Ishikawa (cell line): Measurements from ENCODE around the gene SCFD2.

Experiments used
- CEBPB ChIP-seq: IDR thresholded peaks from 2 replicates; pipeline ENCODE4 v1.6.1; 2012
- CREB1 ChIP-seq: IDR thresholded peaks from 2 replicates; pipeline ENCODE4 v1.6.1; 2012; ENCODE audit warnings: low read depth
- EGR1 ChIP-seq: IDR thresholded peaks from 2 replicates; pipeline ENCODE4 v1.6.1; 2012
- EP300 ChIP-seq: IDR thresholded peaks from 2 replicates; pipeline ENCODE4 v1.6.1; 2012; ENCODE audit warnings: borderline replicate concordance
- FOXM1 ChIP-seq: IDR thresholded peaks from 2 replicates; pipeline ENCODE4 v1.6.1; 2012; ENCODE audit warnings: low read depth, borderline replicate concordance
- NFIC ChIP-seq: IDR thresholded peaks from 2 replicates; pipeline ENCODE4 v1.6.1; 2012
- RAD21 ChIP-seq: IDR thresholded peaks from 2 replicates; pipeline ENCODE4 v1.6.1; 2012; ENCODE audit warnings: low read depth
- REST ChIP-seq: IDR thresholded peaks from 2 replicates; pipeline ENCODE4 v1.6.1; 2012; ENCODE audit warnings: low read depth, mild to moderate bottlenecking
- TAF1 ChIP-seq: IDR thresholded peaks from 2 replicates; pipeline ENCODE4 v1.6.1; 2012; ENCODE audit warnings: low read depth, mild to moderate bottlenecking
- TCF12 ChIP-seq: IDR thresholded peaks from 2 replicates; pipeline ENCODE4 v1.6.1; 2012; ENCODE audit warnings: low read depth
- TEAD4 ChIP-seq: IDR thresholded peaks from 2 replicates; pipeline ENCODE4 v1.6.1; 2012
- YY1 ChIP-seq: IDR thresholded peaks from 2 replicates; pipeline ENCODE4 v1.6.1; 2012; ENCODE audit warnings: low read depth
- ZBTB7A ChIP-seq: IDR thresholded peaks from 2 replicates; pipeline ENCODE4 v1.6.1; 2012; ENCODE audit warnings: low read depth
- TF ChIP-seq, protein P1 (sequence below): IDR thresholded peaks from 2 replicates; pipeline ENCODE4 v1.6.1; 2012
- TF ChIP-seq, protein P2 (sequence below): IDR thresholded peaks from 2 replicates; pipeline ENCODE4 v1.6.1; 2012

The SCFD2 gene

GRCh38 chr4:53354012-53354722, 11.7 kb downstream of the SCFD2 start:
- no peak for TF ChIP-seq CREB1
- TF ChIP-seq TAF1 = no peak
- no peak for TF ChIP-seq EGR1
- no peak for TF ChIP-seq EP300
- TF ChIP-seq, protein P1, sequence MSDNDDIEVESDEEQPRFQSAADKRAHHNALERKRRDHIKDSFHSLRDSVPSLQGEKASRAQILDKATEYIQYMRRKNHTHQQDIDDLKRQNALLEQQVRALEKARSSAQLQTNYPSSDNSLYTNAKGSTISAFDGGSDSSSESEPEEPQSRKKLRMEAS = no peak
- TF ChIP-seq TEAD4 = no peak
- TF ChIP-seq, protein P2, sequence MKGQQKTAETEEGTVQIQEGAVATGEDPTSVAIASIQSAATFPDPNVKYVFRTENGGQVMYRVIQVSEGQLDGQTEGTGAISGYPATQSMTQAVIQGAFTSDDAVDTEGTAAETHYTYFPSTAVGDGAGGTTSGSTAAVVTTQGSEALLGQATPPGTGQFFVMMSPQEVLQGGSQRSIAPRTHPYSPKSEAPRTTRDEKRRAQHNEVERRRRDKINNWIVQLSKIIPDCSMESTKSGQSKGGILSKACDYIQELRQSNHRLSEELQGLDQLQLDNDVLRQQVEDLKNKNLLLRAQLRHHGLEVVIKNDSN = no peak
- TF ChIP-seq FOXM1 = no peak
- TF ChIP-seq ZBTB7A = no peak
- no peak for TF ChIP-seq CEBPB
- no peak for TF ChIP-seq REST
- no peak for TF ChIP-seq RAD21
- TF ChIP-seq NFIC = no peak

GRCh38 chr4:53349091-53349491, 16.8 kb downstream of the SCFD2 start:
- TF ChIP-seq, protein P2 = no peak
- TF ChIP-seq ZBTB7A (no peak), TAF1 (no peak), FOXM1 (no peak), TEAD4 (no peak), EP300 (no peak), TCF12 (no peak), EGR1 (no peak), REST (no peak)
- TF ChIP-seq, protein P1 = no peak

DNA sequence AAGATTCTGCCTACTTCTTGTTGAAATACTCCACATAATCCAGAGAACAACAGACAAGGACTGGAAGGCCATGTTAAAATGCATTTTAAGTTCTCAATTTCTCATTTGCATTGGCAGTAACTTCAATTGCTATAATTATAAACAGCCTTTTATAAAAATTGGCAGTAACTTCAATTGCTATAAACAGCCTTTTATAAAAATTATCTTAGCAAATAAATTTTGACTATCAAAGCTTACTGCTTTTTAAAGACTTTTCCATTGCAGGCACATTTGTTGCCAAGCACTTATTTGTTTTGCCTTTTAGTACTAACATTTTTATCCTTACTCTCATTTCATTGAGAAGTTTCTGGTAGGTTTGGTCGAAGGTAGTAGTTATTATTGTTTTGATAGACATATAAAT, 17.8 kb downstream of the SCFD2 start:
- TF ChIP-seq REST (no peak), TEAD4 (no peak), YY1 (no peak), TCF12 (no peak), EGR1 (no peak), CREB1 (no peak), ZBTB7A (no peak)
- TF ChIP-seq, protein P2 = no peak

DNA sequence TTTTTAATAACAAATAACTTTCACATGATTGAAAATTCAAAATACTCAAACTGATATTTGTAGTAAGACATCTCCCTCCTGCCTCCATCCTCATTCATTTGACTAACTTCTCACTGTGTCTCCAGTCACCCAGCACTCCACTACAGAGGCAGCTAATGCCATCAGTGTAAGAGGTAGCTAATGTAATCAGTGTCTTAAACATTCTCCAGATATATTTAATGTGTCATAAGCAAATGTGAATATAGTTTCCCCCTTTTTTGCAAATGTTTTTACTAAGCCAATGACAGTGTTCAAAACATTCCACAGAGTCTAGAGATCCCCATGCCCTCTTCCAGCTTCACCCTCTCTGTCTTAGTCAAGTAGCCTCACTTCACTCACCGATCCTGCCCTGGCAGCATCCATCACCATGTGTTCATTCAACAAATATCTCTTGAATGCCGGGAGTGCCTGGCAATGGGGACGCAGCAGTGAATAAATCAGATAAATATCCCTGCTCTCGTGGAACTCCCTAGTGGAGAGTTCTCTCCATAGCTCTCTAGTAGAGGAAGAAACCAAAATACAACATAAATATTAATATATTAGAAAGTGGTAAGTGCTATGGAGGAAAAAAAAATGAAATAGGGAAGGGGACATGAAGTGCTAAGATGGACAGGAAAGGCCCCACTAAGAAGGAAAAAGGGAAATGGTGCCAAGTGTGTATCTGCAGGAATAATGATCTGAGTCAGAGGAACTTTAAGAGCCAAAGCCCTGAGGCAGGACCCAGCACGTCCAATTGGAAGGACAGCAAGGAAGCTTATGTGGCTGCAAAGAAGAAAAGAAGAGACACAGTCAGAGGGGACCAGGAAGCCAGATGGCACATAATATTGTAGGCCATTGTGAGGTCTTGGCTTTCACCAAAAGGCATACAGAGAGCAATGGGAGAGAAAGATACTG, 18.7 kb downstream of the SCFD2 start:
- TF ChIP-seq EP300 (no peak), REST (no peak)
